Fibroblast of lung (primary cell): Measurements from ENCODE around the gene STK35. TPM values are rescaled to one million over a fixed set of nuclear protein-coding genes. Genes with fewer than 3 reads are reported as not detected.
A peak's percentile ranks its signal among the peaks of the same experiment; 100 is the strongest.

Experiments
- DNase-seq, 2 donors: peaks; one replicate each; pipeline versions ENCODE4 v3.0.0 to v3.0.0-alpha.2; 2010; ENCODE audit warnings: low read depth in 2 of 2
- H2AFZ ChIP-seq: 2 replicates; pipeline ENCODE4 v1.5.1; 2012; ENCODE audit warnings: low read length, control low read depth, inconsistent platforms
- H3K27ac ChIP-seq: 2 replicates; pipeline ENCODE4 v1.5.1; 2011; ENCODE audit warnings: low read length, control low read depth; ENCODE audit not compliant: insufficient read depth
- H3K27me3 ChIP-seq: 2 replicates; pipeline ENCODE4 v1.5.1; 2011; ENCODE audit warnings: mild to moderate bottlenecking, low read length; ENCODE audit not compliant: control insufficient read depth, insufficient read depth
- H3K36me3 ChIP-seq: 2 replicates; pipeline ENCODE4 v1.5.1; 2011; ENCODE audit warnings: low read length; ENCODE audit not compliant: control insufficient read depth, insufficient read depth
- H3K4me1 ChIP-seq: 2 replicates; pipeline ENCODE4 v1.5.1; 2011; ENCODE audit warnings: low read length; ENCODE audit not compliant: control insufficient read depth, insufficient read depth; ENCODE audit errors: extremely low read depth
- H3K4me2 ChIP-seq: 2 replicates; pipeline ENCODE4 v1.5.1; 2011; ENCODE audit warnings: low read length, control low read depth; ENCODE audit not compliant: insufficient read depth; ENCODE audit errors: extremely low read depth
- H3K4me3 ChIP-seq, 4 experiments: fragments of 200-600 bp in 1 of 4; sonication (generic) in 1 of 4; replicated peaks in 1 of 4; 2 replicates each; pipeline ENCODE4 v1.5.1; 2011 to 2016; ENCODE audit warnings: low read length in 4 of 4, low read depth in 3 of 4, mild to moderate bottlenecking in 3 of 4, control low read depth in 2 of 4, inconsistent platforms in 1 of 4, mixed read lengths in 1 of 4; ENCODE audit not compliant: insufficient read depth in 1 of 4; ENCODE audit errors: control extremely low read depth in 1 of 4
- H3K79me2 ChIP-seq: 2 replicates; pipeline ENCODE4 v1.5.1; 2012; ENCODE audit warnings: mild to moderate bottlenecking, low read length, inconsistent platforms; ENCODE audit not compliant: control insufficient read depth, insufficient read depth
- H3K9ac ChIP-seq: 2 replicates; pipeline ENCODE4 v1.5.1; 2011; ENCODE audit warnings: mild to moderate bottlenecking, low read length, control low read depth; ENCODE audit not compliant: insufficient read depth
- H3K9me3 ChIP-seq: 2 replicates; pipeline ENCODE4 v1.5.1; 2012; ENCODE audit warnings: low read depth, low read length; ENCODE audit not compliant: control insufficient read depth, insufficient read depth
- H4K20me1 ChIP-seq: 2 replicates; pipeline ENCODE4 v1.5.1; 2011; ENCODE audit warnings: low read length; ENCODE audit not compliant: control insufficient read depth, insufficient read depth; ENCODE audit errors: extremely low read depth
- EZH2 ChIP-seq: IDR thresholded peaks from 2 replicates; pipeline ENCODE4 v1.5.1; 2012; ENCODE audit warnings: low read length, control low read depth, mild to moderate bottlenecking; ENCODE audit errors: missing control alignments
- polyA plus RNA-seq, 2 donors: library from polyadenylated mRNA; depleted of rRNA in 1 of 2; stranded (reverse) in 1 of 2; unstranded in 1 of 2; fragments of >200 nt; gene quantifications; 2 replicates each; pipeline ENCODE4 v1.2.1, GENCODE V29; 2011 to 2012; ENCODE audit warnings: missing spikeins in 1 of 2
- total RNA-seq: library from RNA; depleted of rRNA; stranded (reverse); fragments of >200 nt; gene quantifications from 2 replicates; pipeline ENCODE4 v1.2.1, GENCODE V29; 2014
- TF ChIP-seq, protein P1 (sequence below), 2 donors: IDR thresholded peaks in 1 of 2; conservative IDR thresholded peaks in 1 of 2; 1 replicate in 1 of 2; 2 replicates in 1 of 2; pipeline ENCODE4 v1.5.1; 2011 to 2012; ENCODE audit warnings: low read length in 2 of 2, control low read depth in 1 of 2, inconsistent platforms in 1 of 2, low read depth in 1 of 2, mild to moderate bottlenecking in 1 of 2

Gene STK35
- total and polyA plus RNA-seq, 2 donors (not counting 1 experiment from before 2014, with no cell fraction given): 8.5 to 14.4 TPM

DNA sequence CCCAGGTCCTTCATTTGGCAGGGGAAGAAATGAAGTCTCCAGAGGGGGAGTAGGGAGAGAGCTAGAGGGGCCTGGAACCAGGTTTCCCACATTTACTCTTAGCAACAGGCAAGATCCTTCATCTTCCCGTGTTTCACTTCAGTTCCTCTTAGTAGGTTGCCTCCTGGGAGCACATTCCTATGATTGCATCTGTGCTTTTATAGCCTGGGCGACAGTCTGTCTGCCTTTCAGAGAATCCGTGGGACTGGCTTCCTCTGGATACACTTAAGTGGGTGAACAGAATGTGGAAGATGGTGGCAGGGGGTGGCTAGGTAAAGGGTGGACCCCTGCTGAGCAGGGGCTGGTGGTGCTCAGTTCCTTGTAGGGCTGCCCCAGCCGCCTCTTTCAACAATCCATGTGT lies 33.4 kb downstream of the STK35 start:
- Histone ChIP-seq H4K20me1 (peaks cover 3% of the 10 kb centered on the region), H3K9ac (no peak overlapping the region), H3K27ac (no peak overlapping the region), H2AFZ (no peak overlapping the region), H3K4me3 (no peak overlapping the region), H3K36me3 (no peaks in the 10 kb centered on the region), H3K4me1 (peaks cover 21% of the 10 kb centered on the region), H3K4me2 (no peak overlapping the region), H3K27me3 (no peaks in the 10 kb centered on the region), H3K9me3 (no peaks in the 10 kb centered on the region), H3K79me2 (peaks cover 36% of the 10 kb centered on the region)
- no peak for TF ChIP-seq EZH2
- TF ChIP-seq, protein P1, sequence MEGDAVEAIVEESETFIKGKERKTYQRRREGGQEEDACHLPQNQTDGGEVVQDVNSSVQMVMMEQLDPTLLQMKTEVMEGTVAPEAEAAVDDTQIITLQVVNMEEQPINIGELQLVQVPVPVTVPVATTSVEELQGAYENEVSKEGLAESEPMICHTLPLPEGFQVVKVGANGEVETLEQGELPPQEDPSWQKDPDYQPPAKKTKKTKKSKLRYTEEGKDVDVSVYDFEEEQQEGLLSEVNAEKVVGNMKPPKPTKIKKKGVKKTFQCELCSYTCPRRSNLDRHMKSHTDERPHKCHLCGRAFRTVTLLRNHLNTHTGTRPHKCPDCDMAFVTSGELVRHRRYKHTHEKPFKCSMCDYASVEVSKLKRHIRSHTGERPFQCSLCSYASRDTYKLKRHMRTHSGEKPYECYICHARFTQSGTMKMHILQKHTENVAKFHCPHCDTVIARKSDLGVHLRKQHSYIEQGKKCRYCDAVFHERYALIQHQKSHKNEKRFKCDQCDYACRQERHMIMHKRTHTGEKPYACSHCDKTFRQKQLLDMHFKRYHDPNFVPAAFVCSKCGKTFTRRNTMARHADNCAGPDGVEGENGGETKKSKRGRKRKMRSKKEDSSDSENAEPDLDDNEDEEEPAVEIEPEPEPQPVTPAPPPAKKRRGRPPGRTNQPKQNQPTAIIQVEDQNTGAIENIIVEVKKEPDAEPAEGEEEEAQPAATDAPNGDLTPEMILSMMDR (conservative IDR thresholded peaks at IDR 0.05 in 1 of 2, IDR thresholded peaks at IDR 0.05 in 1 of 2; ENCODE audit: low read depth in 1 of 2, low read length in 2 of 2): no peak
- peak in 1 of 2 donors; percentile 22 for DNase-seq

DNA sequence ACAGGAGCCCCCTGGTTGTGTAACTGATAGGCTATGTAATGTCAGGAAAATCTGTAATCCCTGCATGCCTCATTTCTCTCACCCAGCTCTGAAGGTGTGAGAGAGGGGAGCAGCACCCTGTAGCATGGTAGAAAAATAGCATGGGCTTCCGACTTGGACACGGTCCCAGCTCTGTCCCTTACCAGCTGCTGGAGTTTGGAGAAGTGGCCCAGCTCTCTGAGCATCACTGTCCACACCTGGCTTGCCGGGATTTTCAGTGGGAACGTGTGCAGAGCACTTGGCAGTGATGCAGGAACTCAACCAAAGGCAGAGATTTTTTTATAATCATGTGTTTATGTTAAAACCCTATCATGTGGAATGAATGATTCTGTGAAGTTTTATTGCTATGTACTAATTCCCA lies 34.6 kb downstream of the STK35 start:
- Histone ChIP-seq H3K36me3 (no peaks in the 10 kb centered on the region), H3K4me2 (no peak overlapping the region), H2AFZ (no peak overlapping the region), H3K9ac (no peak overlapping the region), H3K4me3 (no peak overlapping the region), H3K4me1 (peaks cover 19% of the 10 kb centered on the region), H3K27ac (no peak overlapping the region), H3K9me3 (no peaks in the 10 kb centered on the region), H3K79me2 (peaks cover 31% of the 10 kb centered on the region), H4K20me1 (peaks cover 3% of the 10 kb centered on the region), H3K27me3 (no peaks in the 10 kb centered on the region)
- no peak for TF ChIP-seq EZH2
- TF ChIP-seq, protein P1 (conservative IDR thresholded peaks at IDR 0.05 in 1 of 2, IDR thresholded peaks at IDR 0.05 in 1 of 2; ENCODE audit: low read depth in 1 of 2, low read length in 2 of 2): no peak
- no peak for DNase-seq

DNA sequence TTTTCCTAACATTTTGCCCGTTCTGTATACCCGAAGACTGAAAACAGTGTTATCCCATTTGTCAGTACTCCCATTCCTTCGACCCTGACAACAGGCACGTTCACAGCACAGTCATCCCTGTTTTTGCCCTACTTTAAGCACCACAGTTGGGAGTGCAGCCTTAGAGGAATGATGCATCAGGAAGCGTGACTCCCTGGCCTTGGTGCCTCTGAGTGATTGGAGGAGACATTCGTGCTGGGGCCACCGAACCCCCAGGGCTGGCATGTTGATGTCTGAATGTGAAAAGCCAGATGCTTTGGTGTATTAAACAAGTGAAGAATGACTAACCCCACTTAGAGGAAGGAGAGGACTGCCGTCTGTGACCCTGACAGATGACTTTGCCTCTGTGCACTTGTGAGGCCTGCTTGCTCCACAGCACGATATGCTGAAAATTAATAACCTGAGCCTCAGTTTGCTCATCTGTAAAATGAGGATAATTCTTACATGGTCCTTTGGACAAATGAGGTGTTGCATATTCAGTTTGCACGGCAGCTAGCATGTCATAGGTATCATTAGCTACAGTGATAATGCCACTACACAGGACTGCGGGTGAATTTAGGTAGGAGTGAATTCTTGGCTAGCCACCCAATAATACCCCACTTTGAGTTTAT lies 36.0 kb downstream of the STK35 start:
- H3K9ac ChIP-seq: no peak overlapping the region
- no peaks in the 10 kb centered on the region for H3K27me3 ChIP-seq
- DNase-seq: peak; percentile 22 to 85
- no peak overlapping the region for H2AFZ ChIP-seq
- H3K27ac ChIP-seq: peak overlapping the region; percentile 34
- H3K36me3 ChIP-seq: no peaks in the 10 kb centered on the region
- H3K9me3 ChIP-seq: no peaks in the 10 kb centered on the region
- TF ChIP-seq, protein P1 (conservative IDR thresholded peaks at IDR 0.05 in 1 of 2, IDR thresholded peaks at IDR 0.05 in 1 of 2; ENCODE audit: low read depth in 1 of 2, low read length in 2 of 2): no peak
- no peak for TF ChIP-seq EZH2
- H3K4me3 ChIP-seq: no peak overlapping the region
- no peak overlapping the region for H3K4me2 ChIP-seq
- peaks cover 26% of the 10 kb centered on the region for H3K79me2 ChIP-seq
- peaks cover 12% of the 10 kb centered on the region for H3K4me1 ChIP-seq
- H4K20me1 ChIP-seq: peaks cover under 1% of the 10 kb centered on the region
